ENCODE data around the gene ZBTB16.

ZBTB16 gene

DNA sequence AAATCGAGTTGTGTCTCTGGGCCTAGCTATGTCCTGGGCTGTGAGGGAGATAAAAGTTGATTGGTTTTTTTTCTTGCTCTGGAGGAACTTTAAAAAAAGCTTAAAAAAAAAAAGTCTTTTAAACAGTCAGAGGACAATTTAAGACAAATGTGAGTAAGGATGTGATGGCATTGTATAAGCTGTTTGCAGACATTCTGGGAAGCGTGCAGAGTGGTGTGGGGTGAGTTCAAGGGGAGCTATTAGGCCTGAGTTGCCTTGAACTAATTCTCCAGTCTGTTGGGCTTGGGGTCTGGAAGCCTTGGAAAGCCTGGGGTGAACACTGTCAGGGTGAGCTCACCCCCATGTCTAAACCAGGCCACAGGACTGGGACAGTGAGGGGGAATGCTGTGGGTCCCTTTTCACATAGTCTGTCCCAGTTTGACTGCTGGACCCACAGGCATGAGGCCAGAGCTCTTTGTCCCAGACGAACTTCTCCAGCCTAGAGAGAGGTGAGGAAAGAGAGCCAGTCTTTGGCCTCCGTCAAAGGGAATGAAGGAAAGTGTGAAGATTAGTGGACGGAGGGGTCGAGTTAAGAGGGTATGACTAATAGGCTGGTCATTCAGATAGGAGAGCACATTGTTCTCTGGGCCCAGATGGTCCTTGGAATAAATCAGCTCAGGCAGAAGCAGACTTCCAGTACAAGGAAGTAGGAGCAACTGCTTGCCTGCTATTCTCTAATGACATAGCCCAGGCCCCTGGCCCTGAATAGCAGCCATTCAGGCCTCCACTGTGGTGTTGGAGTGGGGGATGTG, 160.2 kb downstream of the ZBTB16 start:
- DNase-seq, result no peak

DNA sequence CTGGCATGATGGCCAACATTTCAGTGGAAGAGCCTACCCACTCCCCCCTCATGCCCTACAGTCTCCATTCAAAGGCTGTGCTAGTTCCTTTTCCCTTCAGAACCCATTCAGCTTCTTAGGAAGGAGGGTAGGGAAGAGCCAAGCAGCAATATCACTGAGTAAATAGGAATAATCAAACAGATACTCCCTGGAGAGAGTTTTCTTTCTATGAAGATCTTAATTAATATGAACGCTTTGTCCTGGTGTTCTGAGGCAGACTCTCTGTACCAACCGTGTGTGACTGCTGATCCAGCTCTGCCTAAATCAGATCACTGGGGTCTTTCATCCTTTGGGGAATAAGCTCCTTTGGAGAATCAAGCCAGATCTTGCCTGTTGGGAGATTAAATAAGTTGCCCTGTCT, 161.5 kb downstream of the ZBTB16 start:
- no peak for DNase-seq

DNA sequence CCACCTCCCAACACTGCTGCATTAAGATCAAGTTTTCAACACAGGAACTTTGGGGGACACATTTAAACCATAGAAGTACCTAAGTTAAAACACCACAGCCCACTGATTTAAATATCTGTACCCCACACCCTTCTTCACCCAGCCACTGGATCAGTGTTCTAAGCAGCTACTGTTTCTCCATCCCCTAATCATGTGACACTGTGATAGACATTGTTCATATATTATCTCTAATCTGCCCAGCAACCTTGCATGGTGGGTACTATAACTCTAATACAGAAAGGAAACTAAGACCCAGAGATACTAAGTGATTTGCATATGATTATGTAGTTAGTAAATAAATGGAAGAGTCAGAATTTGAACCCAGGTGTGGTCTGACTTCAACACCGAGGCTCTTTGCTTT, 166.2 kb downstream of the ZBTB16 start:
- DNase-seq, result no peak

DNA sequence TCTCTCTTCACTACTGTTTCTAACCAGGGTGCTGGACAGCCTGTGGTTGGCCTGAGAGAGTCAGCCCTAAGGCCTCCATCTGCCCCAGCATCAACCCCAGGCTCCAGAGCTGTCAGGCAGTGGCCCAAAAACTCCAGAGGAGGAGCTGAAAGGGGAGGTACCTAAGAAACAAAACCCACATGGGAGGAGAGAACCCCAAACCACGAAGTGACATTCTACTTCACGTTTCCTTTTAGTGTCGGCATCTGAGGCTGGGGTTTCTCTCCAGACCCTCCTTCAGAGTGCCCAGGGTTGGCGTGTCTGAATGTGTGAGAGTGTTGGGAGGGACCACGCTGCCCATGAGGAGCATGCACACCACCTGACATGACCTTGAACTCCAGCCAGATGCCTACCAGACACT, 166.8 kb downstream of the ZBTB16 start:
- DNase-seq, result no peak

DNA sequence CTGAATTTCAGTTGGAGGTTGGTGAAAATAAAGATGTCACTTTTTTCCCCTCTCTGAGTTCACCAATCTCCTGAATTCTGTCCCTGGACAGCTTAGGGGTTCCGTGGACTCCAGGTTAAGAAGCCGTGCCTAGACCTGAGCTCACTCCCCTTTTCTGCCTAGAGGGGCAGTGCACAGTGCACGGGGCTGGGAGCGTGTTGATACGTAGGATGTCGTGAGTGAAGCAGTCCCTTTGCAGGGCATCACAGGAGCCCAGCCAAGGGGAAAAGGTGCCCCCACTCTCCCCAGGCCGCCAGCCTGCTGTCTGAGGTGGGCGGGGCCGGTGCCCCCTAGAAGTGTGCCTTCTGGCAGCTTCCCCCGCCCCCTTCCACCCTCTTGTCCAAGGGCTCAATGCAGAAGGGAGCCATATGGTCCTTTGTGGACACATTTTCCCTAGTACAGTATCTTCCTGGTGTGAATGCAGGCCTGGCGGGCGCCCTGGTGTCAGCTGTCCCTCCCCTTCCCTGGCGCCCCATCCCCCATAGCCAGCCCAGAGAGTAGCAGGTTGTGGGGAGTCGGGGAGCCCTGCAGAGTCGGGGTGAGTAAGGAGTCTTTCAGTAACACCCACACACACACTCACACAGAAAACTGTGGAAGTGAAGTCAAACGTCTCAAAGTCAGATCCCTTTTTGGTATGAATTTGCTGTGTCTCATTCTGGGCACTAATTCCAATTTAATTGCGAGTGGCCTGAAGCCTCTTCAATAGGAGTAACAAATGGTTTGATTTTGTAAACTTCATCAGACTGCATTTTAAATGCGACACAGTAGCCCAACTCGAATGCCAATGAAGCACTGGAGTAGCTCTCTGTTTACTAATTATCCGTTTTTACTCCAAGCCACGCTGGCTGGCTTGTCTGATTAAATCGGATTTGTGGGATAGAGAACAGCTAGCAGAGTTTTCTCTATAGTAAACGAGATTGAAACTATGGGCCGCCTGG, 169.2 kb downstream of the ZBTB16 start:
- no peak for DNase-seq

DNA sequence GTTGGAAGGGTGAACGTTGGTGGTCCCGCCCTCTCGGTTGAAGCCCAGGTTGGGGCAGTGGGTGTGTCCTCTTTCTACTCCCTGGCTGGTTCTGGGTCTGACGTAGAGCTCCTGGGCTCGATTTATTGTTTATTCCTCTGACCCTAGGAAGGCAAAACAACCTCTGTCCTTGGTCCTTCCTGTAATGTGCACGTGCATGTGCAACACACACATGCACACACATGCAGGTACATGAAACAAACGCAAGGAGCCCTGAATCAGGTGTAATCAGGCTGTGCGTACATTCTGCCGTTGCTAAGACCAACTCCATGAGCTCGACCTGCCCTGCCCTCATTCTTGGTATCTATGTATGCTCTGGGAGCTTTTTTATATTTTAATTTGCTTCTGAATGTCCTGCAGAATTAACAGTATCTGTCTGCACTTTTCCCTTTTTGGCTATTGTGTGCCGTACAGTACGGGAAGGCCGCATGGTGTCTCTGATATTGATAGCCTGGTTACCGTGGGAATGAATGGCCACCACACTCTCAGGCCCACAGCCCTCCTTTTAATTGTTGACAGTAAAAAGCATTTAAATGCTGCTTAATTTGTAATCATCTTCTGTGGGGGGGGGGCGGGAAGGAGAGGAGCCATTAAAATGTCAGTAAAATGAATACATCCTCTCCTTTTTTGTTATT, 170.7 kb downstream of the ZBTB16 start:
- no peak for DNase-seq

DNA sequence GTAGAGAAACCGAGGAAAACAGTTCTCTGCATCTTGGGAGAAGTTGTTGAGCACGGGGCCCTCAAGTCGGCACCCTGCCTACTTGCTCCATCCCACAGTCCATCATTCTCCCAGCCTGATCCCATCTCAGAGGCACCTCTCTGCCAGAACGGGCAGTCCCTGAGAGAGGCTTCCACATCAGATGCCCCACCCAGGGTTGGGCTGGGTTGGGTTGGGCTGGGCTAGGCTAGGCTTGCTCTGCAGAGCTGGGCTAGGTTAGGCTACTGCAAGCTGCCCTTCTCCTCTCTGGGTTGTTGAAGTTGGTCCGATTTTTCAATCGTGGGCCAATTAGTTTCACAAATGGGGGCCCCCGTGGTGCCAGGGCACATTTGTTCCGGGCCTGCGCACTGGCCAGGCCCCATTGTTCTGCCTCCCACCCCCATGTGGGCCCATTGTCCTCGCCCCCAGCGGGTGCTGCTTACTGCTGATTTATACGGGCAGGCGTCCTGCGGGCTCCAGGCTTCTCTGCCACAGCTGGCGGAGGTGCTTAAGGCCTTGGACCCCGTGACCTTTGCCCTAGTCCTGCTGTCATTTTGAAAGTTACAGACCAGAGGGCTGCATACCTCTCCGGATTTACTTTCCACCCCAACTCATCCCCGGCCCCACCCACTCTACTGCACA, 173.0 kb downstream of the ZBTB16 start:
- no peak for DNase-seq

DNA sequence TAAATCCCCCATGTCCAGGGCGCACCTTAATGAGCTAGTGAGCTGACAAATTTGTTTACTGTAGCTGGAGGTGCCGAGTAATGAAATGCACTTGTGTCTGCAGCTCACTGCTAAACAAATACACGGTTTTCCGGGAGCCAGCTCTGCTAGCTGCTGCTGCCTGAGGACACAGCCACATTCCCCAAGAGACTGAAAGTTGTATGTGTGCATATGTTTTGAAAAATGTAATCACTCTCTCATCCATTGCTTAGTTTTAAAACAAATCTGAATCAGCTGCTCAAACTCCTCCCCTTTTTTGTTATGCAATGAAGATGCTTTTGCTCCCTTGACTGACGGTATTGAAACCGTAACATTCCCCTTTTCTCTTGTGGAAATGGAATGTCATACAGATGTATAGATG, 174.2 kb downstream of the ZBTB16 start:
- DNase-seq, result no peak

DNA sequence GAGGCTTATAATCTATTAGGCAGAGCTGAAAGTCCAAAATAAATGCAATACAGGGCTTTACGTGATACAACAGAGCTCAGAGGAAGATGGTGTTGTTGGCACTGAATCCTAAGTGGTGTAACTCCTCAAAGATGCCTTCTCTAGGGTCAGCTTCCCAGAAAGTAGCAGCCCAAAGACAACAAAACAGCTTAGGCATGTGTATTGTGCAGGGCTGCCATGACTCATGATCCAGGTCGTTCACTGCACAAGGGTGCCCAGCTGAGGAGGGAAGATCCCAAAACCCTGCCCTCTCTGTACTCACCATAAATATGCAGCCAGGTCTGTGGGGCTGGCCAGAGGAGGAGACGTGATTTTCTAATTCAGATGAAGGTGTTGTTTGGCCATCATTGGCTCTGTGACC, 177.3 kb downstream of the ZBTB16 start:
- DNase-seq, result no peak

DNA sequence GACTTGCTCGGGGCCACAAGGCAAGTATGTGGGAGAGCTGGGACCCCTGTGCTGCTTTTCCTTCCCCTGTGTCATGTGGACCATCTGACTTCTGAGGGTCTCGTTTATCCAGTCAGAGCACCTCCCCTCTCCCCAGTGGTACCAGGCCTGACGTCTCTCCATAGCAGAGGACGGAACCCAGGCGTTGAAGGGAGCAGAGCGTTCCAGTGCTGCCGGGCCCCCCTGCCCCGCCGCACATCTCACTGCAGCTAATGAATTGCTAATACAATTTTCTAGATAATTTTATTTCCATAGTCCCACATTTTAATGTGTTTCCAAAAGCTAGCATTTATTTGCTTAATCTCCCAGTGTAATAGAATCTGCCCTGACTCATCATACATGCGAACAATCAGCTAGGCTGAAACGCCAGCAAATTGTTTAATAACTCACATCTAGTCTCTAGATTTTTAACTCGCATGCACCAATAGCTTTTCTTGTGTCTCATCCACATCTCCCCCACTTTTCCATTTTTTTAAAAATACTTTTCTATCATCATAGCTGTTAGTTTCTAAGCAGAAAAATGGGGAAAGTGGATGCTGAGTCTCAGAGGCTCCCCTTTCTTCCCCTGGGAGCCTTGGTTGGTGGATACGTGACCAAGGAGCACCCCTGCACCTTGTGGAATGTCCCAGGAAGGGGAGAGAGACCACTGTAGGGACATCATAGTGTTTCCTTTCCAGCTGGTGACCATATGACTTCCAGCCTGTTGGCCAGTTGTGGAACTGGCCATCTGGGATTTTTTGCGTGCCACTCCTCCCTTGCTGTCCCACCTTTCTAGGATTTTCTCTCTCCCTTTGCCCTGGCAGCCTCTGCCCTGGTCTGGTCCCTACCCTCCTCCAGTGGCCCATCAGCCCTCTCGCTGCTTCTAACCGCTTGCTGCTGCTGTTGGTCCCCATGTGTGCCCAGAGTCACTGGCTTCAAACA, 178.1 kb downstream of the ZBTB16 start:
- no peak for DNase-seq

DNA sequence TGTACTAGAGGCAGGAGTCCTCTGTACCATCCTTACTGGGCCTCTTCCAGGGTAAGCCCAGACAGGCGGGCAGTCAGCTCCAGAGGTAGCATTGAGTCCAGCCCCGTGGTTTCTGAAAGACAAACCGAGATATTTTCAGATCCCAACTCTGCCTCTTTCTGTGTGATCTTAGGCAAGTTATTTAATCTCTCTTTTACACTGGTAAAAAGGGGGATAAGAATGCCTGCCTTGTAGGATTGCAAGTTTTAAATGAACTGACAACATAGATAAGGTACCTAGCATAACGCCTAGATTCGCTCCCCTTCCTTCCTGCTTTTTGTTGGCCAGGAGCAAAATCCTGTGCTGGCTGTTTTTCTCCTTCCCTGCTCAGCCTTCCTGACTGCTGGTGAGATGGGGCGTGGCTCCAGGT, 180.2 kb downstream of the ZBTB16 start:
- DNase-seq, result no peak

DNA sequence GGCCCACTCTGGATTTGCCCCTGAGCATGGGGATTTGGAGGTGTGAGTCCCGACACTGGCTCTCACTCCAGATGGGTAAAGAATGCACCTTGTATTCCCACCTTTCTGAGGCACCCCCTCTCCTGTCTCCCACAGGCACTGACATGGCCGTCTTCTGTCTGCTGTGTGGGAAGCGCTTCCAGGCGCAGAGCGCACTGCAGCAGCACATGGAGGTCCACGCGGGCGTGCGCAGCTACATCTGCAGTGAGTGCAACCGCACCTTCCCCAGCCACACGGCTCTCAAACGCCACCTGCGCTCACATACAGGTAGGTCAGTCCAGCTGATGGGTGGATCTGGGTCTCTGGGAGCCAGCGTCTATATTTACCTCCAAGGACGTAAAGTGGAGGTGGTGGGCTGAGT, 182.5 kb downstream of the ZBTB16 start:
- no peak for DNase-seq

DNA sequence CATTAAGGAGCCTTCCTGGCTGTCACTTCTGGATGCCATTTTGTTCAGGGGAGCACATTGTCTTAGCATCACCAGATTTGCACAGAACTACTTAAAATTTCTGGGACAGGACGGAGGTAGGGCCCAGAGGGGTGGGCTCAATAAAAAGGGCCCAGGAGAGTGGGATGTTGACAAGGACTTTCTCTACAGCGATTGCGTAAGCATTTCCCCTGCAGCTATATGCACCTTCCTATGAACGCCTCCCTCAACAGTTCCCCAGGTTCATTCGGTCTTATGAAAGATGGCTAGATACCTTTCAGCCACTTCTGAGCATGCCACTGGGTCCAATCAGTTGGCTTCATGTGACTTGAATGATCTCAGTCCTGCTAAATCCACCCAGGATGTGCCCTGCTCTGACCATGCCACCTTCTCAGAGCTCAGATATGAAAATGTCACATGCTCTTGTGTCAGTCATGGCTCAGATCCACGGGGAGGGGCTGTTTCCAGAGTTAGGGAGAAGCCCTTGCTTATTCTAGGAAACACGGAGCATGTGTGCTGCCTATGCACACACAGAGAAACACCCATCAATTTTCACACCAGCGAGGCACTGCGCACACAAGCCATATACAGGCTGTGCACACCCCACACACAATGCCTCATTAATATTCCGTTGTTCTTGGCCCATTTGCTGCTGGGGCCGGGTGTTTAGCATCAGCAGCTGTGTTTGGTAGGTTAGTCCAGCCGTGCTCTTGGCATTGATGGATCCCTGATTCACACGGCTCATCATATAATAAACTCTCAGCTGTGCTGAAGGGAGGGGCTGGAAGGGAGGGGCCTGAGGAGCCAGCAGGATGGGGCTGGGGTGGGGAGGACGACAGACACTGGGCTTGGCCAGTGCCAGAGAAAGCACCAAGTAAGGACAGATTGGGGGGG, 184.2 kb downstream of the ZBTB16 start:
- no peak for DNase-seq

DNA sequence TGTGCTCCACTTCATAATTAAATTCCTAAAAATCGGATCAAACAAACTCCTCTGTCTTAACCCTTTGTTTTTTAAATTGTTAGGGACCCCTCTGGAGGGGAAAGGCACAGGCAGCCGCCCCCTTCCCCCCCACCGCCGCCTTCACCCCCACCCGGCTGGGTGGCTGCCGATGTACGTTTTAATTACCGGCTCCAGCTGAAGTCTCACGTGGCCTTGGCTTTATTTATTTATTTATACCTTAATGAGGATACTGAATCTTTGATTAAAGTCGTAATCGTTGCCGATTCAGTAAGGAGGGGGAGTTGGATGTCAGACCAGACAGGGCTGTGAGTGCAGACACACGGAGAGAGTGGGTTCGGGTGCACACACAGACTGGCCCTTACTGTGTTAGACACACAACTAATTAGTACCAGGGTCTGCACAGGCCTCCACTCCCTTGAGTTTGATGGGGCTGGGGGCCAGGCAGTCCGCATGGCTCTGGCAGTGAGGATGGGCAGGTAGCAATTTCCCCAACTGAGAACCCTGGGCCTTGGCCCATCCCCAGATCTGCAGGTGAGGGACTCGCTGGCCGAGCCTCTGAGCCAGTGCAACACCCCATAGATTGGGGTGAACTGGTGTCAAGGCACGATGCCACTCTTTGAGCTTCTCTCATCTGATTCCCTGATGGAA, 185.3 kb downstream of the ZBTB16 start:
- DNase-seq, result no peak

DNA sequence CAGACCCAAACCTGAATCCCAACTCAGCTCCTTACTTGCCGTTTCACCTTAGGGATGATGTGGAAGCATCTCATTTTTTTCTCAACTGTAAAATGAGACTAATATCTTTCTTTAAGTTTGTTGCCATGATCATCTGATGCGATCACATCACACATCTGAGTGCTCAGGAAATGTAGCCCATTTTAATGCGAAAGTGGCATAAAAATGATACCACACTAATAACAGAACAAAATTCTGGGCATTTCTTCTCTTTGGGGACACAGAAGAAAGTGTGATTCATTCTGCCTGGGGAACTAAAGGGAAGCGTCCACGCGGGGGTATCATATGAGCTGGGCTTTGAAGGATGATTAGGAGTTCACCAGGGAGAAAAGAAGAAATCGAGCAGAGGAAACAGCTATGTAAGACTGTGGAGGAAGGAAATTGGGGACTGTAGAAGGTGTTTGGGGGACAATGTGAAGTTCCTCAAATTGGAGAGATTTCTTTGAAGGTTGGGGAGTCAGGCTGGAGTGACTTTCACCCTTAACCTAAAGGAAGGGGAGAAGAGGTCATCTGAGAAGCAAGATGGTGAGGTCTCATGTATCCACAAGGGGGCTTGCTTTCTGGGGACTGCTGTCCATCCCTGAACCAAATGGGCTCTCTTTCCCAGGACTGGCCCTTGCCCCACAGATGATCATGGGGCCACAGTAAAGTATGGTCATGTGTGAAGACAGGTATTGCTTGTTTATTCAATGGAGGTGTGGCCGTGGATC, 187.0 kb downstream of the ZBTB16 start:
- no peak for DNase-seq

DNA sequence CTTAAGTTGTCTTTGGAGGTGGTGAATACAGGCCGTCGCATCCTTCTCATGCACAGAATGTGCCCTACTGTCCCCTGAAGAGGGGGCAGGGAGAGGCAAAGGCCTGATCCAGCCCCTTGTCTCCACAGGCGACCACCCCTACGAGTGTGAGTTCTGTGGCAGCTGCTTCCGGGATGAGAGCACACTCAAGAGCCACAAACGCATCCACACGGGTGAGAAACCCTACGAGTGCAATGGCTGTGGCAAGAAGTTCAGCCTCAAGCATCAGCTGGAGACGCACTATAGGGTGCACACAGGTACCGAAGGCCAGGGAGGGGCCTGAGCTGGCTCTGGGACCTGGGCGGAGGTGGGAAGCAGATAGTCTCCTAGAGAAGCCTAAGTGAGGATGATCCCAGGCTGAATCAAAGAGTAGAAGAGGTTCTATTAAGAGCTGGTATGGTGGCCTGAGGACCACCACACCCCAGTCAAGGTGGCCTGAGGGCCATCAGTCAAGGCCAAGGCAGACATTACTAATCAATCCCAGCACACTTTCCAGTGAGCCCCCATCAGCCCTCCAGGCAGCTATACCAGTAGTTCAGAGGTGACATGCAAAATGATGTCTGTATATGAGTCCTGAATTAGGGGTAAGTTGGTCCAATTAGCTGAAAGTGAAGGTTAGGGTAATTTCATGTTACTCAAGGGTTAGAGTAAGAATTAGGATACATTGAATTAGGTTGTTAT, 187.7 kb downstream of the ZBTB16 start:
- no peak for DNase-seq

DNA sequence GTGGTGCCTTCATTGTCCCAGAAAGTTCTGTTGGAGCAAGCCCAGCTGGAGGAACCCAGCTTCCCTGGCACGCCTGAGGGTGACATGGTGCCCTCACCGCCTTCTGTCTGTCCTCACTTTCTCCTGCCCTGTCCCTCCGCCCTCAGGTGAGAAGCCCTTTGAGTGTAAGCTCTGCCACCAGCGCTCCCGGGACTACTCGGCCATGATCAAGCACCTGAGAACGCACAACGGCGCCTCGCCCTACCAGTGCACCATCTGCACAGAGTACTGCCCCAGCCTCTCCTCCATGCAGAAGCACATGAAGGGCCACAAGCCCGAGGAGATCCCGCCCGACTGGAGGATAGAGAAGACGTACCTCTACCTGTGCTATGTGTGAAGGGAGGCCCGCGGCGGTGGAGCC, 190.7 kb downstream of the ZBTB16 start:
- no peak for DNase-seq

DNA sequence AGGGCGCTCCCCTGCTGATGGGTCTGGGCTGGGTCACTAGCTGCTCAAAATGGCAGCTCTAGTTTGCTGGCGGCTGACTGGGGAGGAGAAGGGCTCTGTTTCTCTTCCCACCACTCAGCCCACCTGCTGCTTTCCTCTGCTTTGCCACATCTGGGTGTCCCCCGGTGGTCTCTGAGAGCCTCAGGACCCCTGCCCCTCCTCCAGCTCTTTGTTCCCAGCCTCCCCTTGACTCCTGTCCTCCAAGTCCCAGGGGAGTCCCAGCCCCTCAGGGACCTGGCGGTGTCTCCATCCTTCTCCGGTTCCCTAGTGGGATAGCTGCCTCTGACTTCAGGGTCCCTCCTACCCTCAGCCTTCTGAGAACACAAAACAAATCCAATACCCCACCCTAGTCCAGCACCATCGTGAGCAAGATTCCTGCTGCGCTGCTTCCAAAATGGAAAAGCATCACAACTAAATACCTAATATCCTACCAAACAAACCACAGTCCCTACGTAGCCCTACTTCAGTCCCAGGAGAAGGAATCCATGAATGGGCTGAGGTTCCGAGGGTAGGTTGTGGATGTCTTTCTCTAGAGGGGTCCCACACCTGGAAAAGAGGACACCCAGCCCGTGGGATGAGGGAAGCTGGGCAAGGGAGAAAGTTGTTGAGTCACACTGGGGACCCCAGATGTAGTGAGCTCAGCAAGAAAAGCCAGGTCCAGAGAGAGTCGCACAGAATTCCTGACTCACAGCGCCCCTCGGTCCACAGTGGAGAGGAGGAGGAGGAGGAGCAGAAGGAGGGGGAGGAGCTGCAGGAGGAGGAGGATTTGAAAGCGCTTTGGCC, 191.7 kb downstream of the ZBTB16 start:
- no peak for DNase-seq
